Measurements from ENCODE around the gene OR4M2.
"Not testable (repeated sequence)": the region's sequence is repeated elsewhere in the genome, so short reads cannot be mapped to it uniquely, and the experiment has no call there.

DNA sequence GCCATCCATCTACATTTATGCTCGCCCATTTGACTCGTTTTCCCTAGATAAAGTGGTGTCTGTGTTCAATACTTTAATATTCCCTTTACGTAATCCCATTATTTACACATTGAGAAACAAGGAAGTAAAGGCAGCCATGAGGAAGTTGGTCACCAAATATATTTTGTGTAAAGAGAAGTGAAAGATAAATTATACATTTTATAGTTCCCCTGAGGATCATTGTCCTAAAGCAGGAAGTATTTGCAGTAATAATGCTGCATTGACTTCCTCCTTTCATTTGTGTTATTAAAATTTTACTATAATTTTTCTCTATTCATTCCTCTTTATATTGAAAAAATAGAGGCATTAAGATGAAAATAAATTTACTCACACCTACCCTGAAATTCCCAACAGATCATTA lies 1.1 kb downstream of the OR4M2 start:
- TF ChIP-seq, protein P1, sequence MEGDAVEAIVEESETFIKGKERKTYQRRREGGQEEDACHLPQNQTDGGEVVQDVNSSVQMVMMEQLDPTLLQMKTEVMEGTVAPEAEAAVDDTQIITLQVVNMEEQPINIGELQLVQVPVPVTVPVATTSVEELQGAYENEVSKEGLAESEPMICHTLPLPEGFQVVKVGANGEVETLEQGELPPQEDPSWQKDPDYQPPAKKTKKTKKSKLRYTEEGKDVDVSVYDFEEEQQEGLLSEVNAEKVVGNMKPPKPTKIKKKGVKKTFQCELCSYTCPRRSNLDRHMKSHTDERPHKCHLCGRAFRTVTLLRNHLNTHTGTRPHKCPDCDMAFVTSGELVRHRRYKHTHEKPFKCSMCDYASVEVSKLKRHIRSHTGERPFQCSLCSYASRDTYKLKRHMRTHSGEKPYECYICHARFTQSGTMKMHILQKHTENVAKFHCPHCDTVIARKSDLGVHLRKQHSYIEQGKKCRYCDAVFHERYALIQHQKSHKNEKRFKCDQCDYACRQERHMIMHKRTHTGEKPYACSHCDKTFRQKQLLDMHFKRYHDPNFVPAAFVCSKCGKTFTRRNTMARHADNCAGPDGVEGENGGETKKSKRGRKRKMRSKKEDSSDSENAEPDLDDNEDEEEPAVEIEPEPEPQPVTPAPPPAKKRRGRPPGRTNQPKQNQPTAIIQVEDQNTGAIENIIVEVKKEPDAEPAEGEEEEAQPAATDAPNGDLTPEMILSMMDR (conservative IDR thresholded peaks at IDR 0.05) = not testable (repeated sequence)
- TF ChIP-seq ZFX (IDR thresholded peaks at IDR 0.05) = not testable (repeated sequence)

All from C4-2B (cell line).